WTC11 (cell line): ENCODE measurements around the gene EBF3.

Experiments
- CBFB ChIP-seq: sonication (generic); formaldehyde crosslinking; IDR thresholded peaks from 2 replicates; pipeline ENCODE4 v1.8.1; 2022; ENCODE audit warnings: mild to moderate bottlenecking, low read depth, missing genetic modification reagents
- TF ChIP-seq, protein P1 (sequence below): sonication (generic); formaldehyde crosslinking; IDR thresholded peaks from 2 replicates; pipeline ENCODE4 v1.8.1; 2023; ENCODE audit warnings: mild to moderate bottlenecking, missing genetic modification reagents
- TF ChIP-seq, protein P2 (sequence below): fragments of 200-600 bp; IDR thresholded peaks from 2 replicates; pipeline ENCODE4 v1.8.0; 2022; ENCODE audit warnings: antibody characterized with exemption

DNA sequence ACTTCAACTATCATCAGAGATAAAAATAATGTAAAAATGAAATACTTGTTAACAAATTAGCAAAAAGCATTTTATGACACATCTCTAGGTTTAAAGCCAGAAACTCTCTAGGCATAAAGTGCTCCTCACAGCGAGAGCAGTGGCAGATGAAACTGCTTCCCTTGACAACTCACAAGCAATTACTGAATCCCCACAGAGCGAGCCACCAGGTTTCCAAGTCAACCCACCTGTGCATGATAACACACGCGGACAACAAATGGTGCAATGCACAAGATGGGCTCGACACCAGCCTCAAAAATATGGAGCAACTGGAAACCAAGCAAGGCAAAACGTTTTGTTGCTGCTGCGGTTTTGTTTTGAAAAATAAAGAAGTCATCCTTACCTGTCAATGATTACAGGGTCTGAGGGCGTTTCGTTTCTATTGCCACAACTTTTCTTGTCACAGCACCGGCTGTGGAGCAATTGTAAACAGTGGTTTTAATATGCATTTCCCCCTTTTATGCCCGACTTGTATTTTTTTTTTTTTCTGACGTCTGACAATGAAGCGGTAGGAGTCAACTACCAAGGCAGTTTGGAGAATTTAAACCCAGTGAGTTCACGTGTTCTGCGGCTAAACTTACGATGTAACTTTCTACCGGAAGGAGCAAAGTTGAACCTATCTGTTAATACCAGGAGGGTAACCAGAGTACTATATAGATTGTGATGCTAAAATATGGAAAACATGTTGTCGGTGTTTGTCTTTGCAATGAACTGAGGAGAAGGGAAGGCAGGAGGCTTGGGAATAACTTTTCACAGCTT lies 7.0 kb downstream of the EBF3 start:
- TF ChIP-seq, protein P1, sequence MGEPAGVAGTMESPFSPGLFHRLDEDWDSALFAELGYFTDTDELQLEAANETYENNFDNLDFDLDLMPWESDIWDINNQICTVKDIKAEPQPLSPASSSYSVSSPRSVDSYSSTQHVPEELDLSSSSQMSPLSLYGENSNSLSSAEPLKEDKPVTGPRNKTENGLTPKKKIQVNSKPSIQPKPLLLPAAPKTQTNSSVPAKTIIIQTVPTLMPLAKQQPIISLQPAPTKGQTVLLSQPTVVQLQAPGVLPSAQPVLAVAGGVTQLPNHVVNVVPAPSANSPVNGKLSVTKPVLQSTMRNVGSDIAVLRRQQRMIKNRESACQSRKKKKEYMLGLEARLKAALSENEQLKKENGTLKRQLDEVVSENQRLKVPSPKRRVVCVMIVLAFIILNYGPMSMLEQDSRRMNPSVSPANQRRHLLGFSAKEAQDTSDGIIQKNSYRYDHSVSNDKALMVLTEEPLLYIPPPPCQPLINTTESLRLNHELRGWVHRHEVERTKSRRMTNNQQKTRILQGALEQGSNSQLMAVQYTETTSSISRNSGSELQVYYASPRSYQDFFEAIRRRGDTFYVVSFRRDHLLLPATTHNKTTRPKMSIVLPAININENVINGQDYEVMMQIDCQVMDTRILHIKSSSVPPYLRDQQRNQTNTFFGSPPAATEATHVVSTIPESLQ (CRISPR knock-in tag) = no peak
- TF ChIP-seq CBFB = no peak
- TF ChIP-seq, protein P2, sequence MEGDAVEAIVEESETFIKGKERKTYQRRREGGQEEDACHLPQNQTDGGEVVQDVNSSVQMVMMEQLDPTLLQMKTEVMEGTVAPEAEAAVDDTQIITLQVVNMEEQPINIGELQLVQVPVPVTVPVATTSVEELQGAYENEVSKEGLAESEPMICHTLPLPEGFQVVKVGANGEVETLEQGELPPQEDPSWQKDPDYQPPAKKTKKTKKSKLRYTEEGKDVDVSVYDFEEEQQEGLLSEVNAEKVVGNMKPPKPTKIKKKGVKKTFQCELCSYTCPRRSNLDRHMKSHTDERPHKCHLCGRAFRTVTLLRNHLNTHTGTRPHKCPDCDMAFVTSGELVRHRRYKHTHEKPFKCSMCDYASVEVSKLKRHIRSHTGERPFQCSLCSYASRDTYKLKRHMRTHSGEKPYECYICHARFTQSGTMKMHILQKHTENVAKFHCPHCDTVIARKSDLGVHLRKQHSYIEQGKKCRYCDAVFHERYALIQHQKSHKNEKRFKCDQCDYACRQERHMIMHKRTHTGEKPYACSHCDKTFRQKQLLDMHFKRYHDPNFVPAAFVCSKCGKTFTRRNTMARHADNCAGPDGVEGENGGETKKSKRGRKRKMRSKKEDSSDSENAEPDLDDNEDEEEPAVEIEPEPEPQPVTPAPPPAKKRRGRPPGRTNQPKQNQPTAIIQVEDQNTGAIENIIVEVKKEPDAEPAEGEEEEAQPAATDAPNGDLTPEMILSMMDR = no peak
